H54 (cell line): ENCODE results near the gene ATG4A.

Experiments used
- DNase-seq: peaks from one replicate; pipeline ENCODE4 v3.0.0; 2011; ENCODE audit warnings: low spot score, mixed read lengths; ENCODE audit not compliant: insufficient read length
- FAIRE-seq: peaks from 3 replicates; lab custom pipeline; 2011; peaks lifted over from hg19 to GRCh38; lab: Jason Lieb, UNC
- POLR2A ChIP-seq: IDR thresholded peaks from 2 replicates; pipeline ENCODE4 v1.6.1; 2011; ENCODE audit warnings: low read depth, mild to moderate bottlenecking, low read length

Gene ATG4A

GRCh38 chrX:108088511-108088910 is 3.1 kb upstream of the ATG4A start:
- FAIRE-seq (no peak), DNase-seq (no peak)
- no peak for TF ChIP-seq POLR2A

GRCh38 chrX:108090491-108091263 is 901 bp upstream of the ATG4A start:
- FAIRE-seq (no peak), DNase-seq (no peak)
- TF ChIP-seq POLR2A = no peak

- DNase-seq = no peak
- no peak for FAIRE-seq
- no peak for TF ChIP-seq POLR2A
Measured at GRCh38 chrX:108091878-108092291, 307 bp downstream of the ATG4A start.

GRCh38 chrX:108097380-108097779 is 5.8 kb downstream of the ATG4A start:
- DNase-seq (no peak), FAIRE-seq (no peak)
- no peak for TF ChIP-seq POLR2A

- FAIRE-seq (no peak), DNase-seq (no peak)
- TF ChIP-seq POLR2A = no peak
Measured at GRCh38 chrX:108105473-108105872, 13.9 kb downstream of the ATG4A start.

- no peak for TF ChIP-seq POLR2A
- no peak for DNase-seq
- no peak for FAIRE-seq
Measured at GRCh38 chrX:108114541-108114940, 23.0 kb downstream of the ATG4A start.

- no peak for TF ChIP-seq POLR2A
- FAIRE-seq (no peak), DNase-seq (no peak)
Measured at GRCh38 chrX:108117988-108118387, 26.4 kb downstream of the ATG4A start.

- no peak for TF ChIP-seq POLR2A
- DNase-seq = no peak
- FAIRE-seq = no peak
Measured at GRCh38 chrX:108121291-108121690, 29.7 kb downstream of the ATG4A start.

- no peak for TF ChIP-seq POLR2A
- no peak for FAIRE-seq
- no peak for DNase-seq
Measured at GRCh38 chrX:108122748-108123147, 31.2 kb downstream of the ATG4A start.

GRCh38 chrX:108123591-108124366 is 32.2 kb downstream of the ATG4A start:
- DNase-seq (no peak), FAIRE-seq (no peak)
- TF ChIP-seq POLR2A = no peak

- TF ChIP-seq POLR2A = no peak
- FAIRE-seq (no peak), DNase-seq (no peak)
Measured at GRCh38 chrX:108126661-108127060, 35.1 kb downstream of the ATG4A start.

- FAIRE-seq = no peak
- no peak for TF ChIP-seq POLR2A
Measured at GRCh38 chrX:108127152-108127551, 35.6 kb downstream of the ATG4A start.

GRCh38 chrX:108130889-108131288 is 39.3 kb downstream of the ATG4A start:
- DNase-seq (no peak), FAIRE-seq (no peak)
- no peak for TF ChIP-seq POLR2A

More at GRCh38 chrX:108127152-108127551, 35.6 kb downstream of the ATG4A start:
- DNase-seq = no peak

GRCh38 chrX:108131471-108131870 is 39.9 kb downstream of the ATG4A start:
- peak; percentile 78 for FAIRE-seq
- peak; percentile 34 for DNase-seq
- TF ChIP-seq POLR2A = no peak
